Measurements from ENCODE around the gene MBLAC1. TPM values are rescaled to one million over a fixed set of nuclear protein-coding genes. Genes with fewer than 3 reads are reported as not detected.

Gene MBLAC1
- total RNA-seq, 1 experiment from 2014 or later = 1.2 TPM

DNA sequence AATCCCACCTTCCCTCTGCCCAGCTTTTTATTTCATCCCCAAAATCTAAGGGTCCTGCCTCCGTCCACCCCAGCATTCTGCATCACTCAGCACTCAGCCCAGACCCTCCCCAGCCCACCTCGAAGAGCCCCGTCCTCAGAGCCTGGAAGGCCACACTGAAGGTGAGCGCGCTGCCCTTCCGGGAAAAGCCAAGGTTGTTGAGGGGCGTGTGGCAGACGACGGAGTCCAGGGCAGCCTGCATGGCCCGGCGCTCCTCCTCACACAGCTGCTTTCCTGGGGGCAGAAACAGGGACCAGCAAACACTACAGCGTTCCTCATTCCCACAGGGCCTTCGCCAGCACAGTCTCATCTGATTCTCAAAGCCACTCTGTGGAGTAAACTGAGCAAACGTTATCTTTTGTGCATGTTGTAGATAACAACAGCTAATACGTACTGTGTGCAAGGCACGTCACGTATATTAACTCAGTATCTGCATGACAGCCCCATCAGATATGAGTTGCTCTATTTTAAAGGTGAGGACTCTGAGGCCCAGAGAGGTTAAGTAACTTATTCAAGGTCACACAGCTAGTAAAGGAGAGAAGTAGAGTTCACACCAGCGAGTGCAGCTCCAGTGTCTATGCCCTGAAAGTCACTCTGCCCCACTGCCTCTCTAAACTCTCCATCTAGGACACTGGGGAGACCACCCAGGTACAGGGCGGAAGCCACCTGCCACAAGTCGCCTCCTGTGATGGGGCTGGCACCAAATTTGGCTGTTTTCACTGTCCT is 29.0 kb downstream of the MBLAC1 start:
- DNase-seq = no peak
- H3K4me1 Mint-ChIP-seq (ENCODE audit: low read depth, unreplicated experiment) = peaks cover 10% of the 10 kb centered on the region
- H3K9me3 Mint-ChIP-seq (ENCODE audit: low read depth, unreplicated experiment) = no peaks in the 10 kb centered on the region
- TF ChIP-seq, protein P1, sequence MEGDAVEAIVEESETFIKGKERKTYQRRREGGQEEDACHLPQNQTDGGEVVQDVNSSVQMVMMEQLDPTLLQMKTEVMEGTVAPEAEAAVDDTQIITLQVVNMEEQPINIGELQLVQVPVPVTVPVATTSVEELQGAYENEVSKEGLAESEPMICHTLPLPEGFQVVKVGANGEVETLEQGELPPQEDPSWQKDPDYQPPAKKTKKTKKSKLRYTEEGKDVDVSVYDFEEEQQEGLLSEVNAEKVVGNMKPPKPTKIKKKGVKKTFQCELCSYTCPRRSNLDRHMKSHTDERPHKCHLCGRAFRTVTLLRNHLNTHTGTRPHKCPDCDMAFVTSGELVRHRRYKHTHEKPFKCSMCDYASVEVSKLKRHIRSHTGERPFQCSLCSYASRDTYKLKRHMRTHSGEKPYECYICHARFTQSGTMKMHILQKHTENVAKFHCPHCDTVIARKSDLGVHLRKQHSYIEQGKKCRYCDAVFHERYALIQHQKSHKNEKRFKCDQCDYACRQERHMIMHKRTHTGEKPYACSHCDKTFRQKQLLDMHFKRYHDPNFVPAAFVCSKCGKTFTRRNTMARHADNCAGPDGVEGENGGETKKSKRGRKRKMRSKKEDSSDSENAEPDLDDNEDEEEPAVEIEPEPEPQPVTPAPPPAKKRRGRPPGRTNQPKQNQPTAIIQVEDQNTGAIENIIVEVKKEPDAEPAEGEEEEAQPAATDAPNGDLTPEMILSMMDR (IDR thresholded peaks at IDR 0.05; ENCODE audit: unreplicated experiment) = no peak
- intact Hi-C loops (cut with micrococcal nuclease; ENCODE audit: unreplicated experiment) = no loop called here
- H3K27ac Mint-ChIP-seq (ENCODE audit: unreplicated experiment) = no peak overlapping the region
- BruUV-seq (replicated peaks) = no TSS peak
- peaks cover 56% of the 10 kb centered on the region for H3K36me3 Mint-ChIP-seq (ENCODE audit: insufficient read depth, unreplicated experiment)
- CTCF ChIA-PET = no interaction called here
- H3K27me3 Mint-ChIP-seq (ENCODE audit: unreplicated experiment) = no peaks in the 10 kb centered on the region
- H3K4me3 Mint-ChIP-seq (ENCODE audit: low read depth, unreplicated experiment) = no peak overlapping the region

DNA sequence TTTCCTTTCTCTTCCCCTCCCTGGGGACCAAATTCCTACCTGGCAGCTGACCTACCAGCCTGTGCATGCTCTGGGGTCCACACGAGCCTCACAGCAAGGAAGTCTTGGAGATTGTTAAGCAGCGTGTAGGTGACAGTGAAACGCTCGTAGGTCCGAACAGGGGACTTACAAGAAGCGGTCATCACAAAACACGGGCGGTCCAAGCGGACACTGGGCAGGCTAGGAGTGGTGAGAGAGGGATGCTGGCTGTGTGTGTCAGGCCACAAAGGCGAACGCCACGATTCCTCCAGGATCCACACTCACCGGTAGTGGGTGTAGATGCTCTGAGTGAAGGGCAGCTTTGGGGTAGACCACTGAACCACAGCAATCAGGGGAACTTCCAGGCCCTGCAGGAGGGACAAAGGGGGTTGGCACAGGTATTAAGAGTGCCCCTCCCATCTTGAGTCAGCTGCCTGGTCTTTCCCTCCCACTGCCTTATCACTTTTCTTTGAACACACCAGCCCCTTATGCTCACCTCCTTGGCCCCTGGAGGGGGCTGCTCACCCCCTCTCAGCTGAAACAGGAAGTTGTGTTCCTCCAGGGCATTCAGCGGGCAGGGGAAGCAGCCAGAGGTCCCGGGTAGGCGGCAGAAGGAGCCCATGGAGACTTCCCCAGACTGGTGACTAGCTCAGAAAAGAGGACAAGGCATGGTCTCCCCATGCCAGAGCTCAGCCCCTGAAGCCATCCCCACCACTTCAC is 29.7 kb downstream of the MBLAC1 start:
- no TSS peak for BruUV-seq (replicated peaks)
- H3K4me3 Mint-ChIP-seq (ENCODE audit: low read depth, unreplicated experiment) = no peak overlapping the region
- CTCF ChIA-PET = no interaction called here
- intact Hi-C loops (cut with micrococcal nuclease; ENCODE audit: unreplicated experiment) = no loop called here
- no peak overlapping the region for H3K27ac Mint-ChIP-seq (ENCODE audit: unreplicated experiment)
- no peak for DNase-seq
- H3K4me1 Mint-ChIP-seq (ENCODE audit: low read depth, unreplicated experiment) = peaks cover 9% of the 10 kb centered on the region
- no peaks in the 10 kb centered on the region for H3K27me3 Mint-ChIP-seq (ENCODE audit: unreplicated experiment)
- peaks cover 52% of the 10 kb centered on the region for H3K36me3 Mint-ChIP-seq (ENCODE audit: insufficient read depth, unreplicated experiment)
- TF ChIP-seq, protein P1 (IDR thresholded peaks at IDR 0.05; ENCODE audit: unreplicated experiment) = no peak
- no peaks in the 10 kb centered on the region for H3K9me3 Mint-ChIP-seq (ENCODE audit: low read depth, unreplicated experiment)

DNA sequence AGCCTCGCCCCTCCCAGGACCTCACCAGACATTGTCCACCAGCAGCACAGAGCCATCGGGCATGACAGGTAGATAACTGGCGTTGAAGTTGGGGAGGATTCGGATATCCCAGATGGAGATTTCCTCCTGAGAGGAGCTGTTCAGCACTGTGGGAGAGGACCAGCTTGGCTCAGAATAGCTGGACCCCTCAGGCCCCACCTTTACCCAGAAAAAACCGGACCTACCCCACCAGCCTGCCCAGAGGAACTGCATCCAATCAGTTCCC is 30.2 kb downstream of the MBLAC1 start:
- Mint-ChIP-seq H3K4me1 (ENCODE audit: low read depth, unreplicated experiment) (peaks cover 8% of the 10 kb centered on the region), H3K27ac (ENCODE audit: unreplicated experiment) (no peak overlapping the region), H3K36me3 (ENCODE audit: insufficient read depth, unreplicated experiment) (peaks cover 49% of the 10 kb centered on the region), H3K27me3 (ENCODE audit: unreplicated experiment) (no peaks in the 10 kb centered on the region), H3K4me3 (ENCODE audit: low read depth, unreplicated experiment) (no peak overlapping the region), H3K9me3 (ENCODE audit: low read depth, unreplicated experiment) (no peaks in the 10 kb centered on the region)
- CTCF ChIA-PET = no interaction called here
- TF ChIP-seq, protein P1 (IDR thresholded peaks at IDR 0.05; ENCODE audit: unreplicated experiment) = no peak
- intact Hi-C loops (cut with micrococcal nuclease; ENCODE audit: unreplicated experiment) = no loop called here
- BruUV-seq (replicated peaks) = no TSS peak
- no peak for DNase-seq

DNA sequence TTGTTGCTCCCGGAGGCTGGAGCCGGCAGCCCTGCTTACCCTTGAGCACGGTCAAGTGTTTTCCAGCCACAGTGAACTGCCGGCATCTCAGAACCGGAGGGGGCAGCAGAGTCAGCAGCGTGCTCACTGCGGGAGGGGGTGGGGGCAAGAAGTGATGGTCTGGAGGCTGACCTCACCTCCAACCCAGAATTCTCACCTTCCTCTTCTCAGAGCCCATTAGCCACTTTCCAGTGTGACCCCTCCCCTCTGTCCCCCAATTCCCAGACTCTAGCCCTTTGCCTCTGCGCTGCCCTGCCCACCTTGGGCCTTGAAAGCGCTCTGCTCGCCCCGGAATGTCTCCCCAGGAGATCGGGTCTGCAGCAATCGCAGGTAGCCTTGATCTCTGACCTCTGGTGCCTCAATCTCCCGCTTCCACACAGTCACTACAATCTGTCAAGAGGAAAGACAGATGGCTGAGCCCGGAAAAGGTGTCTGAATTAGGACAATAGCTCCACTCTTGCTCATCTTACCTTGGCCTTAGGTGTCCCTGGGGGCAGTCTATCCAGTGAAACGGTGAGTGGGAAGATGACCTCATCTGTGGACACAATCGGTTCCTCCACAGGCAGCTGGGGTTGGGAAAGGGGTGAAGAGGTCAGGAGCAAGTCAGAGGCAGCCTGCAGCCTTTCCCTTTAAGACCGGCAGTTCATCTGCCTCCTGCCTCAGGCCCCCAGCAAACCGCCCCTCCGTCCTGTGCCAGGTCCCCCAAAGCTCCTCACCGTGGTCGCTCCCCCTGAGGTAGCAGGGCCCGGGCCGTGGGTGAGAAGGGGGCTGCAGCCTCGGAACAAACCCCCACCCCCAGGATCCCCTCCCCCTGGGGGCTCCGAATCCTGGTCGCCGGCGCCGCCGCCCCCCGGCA is 30.8 kb downstream of the MBLAC1 start:
- CTCF ChIA-PET = no interaction called here
- H3K27me3 Mint-ChIP-seq (ENCODE audit: unreplicated experiment) = no peaks in the 10 kb centered on the region
- H3K9me3 Mint-ChIP-seq (ENCODE audit: low read depth, unreplicated experiment) = no peaks in the 10 kb centered on the region
- intact Hi-C loops (cut with micrococcal nuclease; ENCODE audit: unreplicated experiment) = no loop called here
- BruUV-seq (replicated peaks) = TSS peak; percentile 28
- peaks cover 3% of the 10 kb centered on the region for H3K4me1 Mint-ChIP-seq (ENCODE audit: low read depth, unreplicated experiment)
- TF ChIP-seq, protein P1 (IDR thresholded peaks at IDR 0.05; ENCODE audit: unreplicated experiment) = no peak
- peak overlapping the region; percentile 60 for H3K27ac Mint-ChIP-seq (ENCODE audit: unreplicated experiment)
- peaks cover 43% of the 10 kb centered on the region for H3K36me3 Mint-ChIP-seq (ENCODE audit: insufficient read depth, unreplicated experiment)
- peak overlapping the region; percentile 70 for H3K4me3 Mint-ChIP-seq (ENCODE audit: low read depth, unreplicated experiment)
- DNase-seq = no peak
